ENCODE measurements around the gene SLIT3.

- TF ChIP-seq POLR2AphosphoS5 (IDR thresholded peaks at IDR 0.05; ENCODE audit: low read length) (no peak), ATF3 (IDR thresholded peaks at IDR 0.05; ENCODE audit: borderline replicate concordance, extremely low read depth, low read depth, low read length) (no peak), ELK1 (IDR thresholded peaks at IDR 0.05; ENCODE audit: low read depth, low read length) (no peak), SMC3 (IDR thresholded peaks at IDR 0.05; ENCODE audit: borderline replicate concordance, low read length) (no peak), POLR2A (IDR thresholded peaks at IDR 0.05; ENCODE audit: low read depth, low read length) (no peak), DPF2 (IDR thresholded peaks at IDR 0.05) (no peak), BCL3 (IDR thresholded peaks at IDR 0.05; ENCODE audit: borderline replicate concordance, insufficient read depth, low read depth, low read length, poor library complexity, severe bottlenecking) (no peak), CTCF (IDR thresholded peaks at IDR 0.05 in 2 of 3, conservative IDR thresholded peaks at IDR 0.05 in 1 of 3; ENCODE audit: control insufficient read depth in 2 of 3, extremely low read depth in 1 of 3, insufficient read depth in 1 of 3, low read depth in 3 of 3, low read length in 3 of 3) (no peak), HDAC6 (IDR thresholded peaks at IDR 0.05; ENCODE audit: unreplicated experiment) (no peak), YY1 (IDR thresholded peaks at IDR 0.05; ENCODE audit: low read depth, low read length) (no peak), MYC (IDR thresholded peaks at IDR 0.05; ENCODE audit: insufficient read depth, insufficient read length, insufficient replicate concordance, low read length, severe bottlenecking) (no peak), PAX5 (IDR thresholded peaks at IDR 0.05; ENCODE audit: borderline replicate concordance, low read depth, low read length) (no peak)
These were observed 252.5 kb downstream of the SLIT3 start for GRCh38 chr5:169048181-169049125.
